Retinal pigment epithelial cell (primary cell): ENCODE measurements around the gene ARHGDIB.

Source experiments
- DNase-seq: peaks from one replicate; pipeline ENCODE4 v3.0.0-alpha.2; 2010; ENCODE audit warnings: low read depth
- H3K4me3 ChIP-seq: 2 replicates; pipeline ENCODE4 v1.5.1; 2011; ENCODE audit warnings: mild to moderate bottlenecking, low read length, control low read depth, moderate library complexity
- TF ChIP-seq, protein P1 (sequence below): conservative IDR thresholded peaks from 2 replicates; pipeline ENCODE4 v1.5.1; 2011; ENCODE audit warnings: low read depth, low read length, control low read depth, inconsistent platforms

Gene ARHGDIB

DNA sequence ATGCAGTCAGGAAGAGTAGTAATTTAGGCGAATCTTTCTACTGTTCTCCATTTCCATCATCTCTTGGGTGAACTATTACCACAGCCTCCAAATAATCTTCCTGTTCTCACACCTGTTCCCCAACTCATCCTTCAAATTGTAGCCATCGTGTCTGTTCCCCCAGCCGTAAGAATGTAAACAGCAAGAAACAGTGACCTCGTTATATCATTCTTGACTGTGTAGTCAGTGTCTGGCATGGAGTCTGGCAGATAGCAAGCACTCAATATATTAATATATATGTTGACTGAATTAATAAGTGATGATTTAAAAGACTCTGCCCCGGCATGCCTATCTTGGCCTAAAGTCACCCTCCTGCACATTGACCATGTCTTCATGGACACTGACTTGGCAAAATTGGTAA is 31.7 kb upstream of the ARHGDIB start:
- H3K4me3 ChIP-seq = no peak overlapping the region
- TF ChIP-seq, protein P1, sequence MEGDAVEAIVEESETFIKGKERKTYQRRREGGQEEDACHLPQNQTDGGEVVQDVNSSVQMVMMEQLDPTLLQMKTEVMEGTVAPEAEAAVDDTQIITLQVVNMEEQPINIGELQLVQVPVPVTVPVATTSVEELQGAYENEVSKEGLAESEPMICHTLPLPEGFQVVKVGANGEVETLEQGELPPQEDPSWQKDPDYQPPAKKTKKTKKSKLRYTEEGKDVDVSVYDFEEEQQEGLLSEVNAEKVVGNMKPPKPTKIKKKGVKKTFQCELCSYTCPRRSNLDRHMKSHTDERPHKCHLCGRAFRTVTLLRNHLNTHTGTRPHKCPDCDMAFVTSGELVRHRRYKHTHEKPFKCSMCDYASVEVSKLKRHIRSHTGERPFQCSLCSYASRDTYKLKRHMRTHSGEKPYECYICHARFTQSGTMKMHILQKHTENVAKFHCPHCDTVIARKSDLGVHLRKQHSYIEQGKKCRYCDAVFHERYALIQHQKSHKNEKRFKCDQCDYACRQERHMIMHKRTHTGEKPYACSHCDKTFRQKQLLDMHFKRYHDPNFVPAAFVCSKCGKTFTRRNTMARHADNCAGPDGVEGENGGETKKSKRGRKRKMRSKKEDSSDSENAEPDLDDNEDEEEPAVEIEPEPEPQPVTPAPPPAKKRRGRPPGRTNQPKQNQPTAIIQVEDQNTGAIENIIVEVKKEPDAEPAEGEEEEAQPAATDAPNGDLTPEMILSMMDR = no peak
- DNase-seq = no peak

DNA sequence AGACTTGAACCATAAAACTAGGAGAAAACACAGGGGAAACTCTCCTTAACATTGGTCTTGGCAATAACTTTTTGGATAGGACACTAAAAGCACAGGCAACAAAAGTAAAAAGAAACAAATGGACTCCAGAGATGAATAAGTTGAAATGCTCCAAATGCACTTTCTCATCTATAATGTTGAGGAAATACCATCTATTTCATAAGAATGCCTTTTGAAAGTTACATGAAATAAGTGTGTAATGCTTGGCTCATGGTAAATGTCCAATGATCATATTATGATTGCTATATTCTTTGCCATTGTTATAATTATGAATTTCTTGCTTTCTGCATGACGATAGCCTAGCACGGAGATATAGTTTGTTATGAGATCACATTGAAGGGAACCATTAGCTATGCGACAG is 31.3 kb upstream of the ARHGDIB start:
- TF ChIP-seq, protein P1 = no peak
- H3K4me3 ChIP-seq = no peak overlapping the region
- no peak for DNase-seq

DNA sequence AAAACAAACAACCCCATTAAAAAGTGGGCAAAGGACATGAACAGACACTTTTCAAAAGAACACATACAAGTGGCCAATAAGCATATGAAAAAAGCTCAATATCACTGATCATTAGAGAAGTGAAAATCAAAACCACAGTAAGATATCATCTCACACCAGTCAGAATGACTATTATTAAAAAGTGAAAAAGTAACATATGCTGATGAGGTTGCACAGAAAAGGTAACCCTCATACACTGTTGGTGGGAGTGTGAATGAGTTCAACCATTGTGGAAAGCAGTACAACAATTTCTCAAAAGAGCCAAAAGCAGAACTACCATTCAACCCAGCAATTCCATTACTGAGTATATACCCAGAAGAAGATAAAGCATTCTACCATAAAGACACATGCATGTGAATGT is 29.7 kb upstream of the ARHGDIB start:
- no peak for DNase-seq
- H3K4me3 ChIP-seq = no peak overlapping the region
- TF ChIP-seq, protein P1 = no peak

DNA sequence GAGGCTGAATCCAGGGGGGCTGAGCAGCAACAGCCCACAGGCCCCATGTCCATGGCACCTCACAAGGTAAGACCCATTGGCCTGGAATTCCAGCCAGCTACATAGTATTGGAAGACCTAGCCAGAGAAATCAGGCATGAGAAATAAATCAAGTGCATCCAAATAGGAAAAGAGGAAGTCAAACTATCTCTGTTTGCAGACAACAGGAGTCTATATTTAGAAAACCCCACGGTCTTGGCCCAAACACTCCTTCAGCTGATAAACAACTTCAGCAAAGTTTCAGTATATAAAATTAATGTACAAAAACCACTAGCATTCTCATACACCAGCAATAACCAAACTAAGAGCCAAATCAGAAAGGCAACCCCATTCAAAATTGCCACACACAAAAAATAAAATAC is 28.4 kb upstream of the ARHGDIB start:
- DNase-seq = no peak
- TF ChIP-seq, protein P1 = no peak
- H3K4me3 ChIP-seq = no peak overlapping the region

DNA sequence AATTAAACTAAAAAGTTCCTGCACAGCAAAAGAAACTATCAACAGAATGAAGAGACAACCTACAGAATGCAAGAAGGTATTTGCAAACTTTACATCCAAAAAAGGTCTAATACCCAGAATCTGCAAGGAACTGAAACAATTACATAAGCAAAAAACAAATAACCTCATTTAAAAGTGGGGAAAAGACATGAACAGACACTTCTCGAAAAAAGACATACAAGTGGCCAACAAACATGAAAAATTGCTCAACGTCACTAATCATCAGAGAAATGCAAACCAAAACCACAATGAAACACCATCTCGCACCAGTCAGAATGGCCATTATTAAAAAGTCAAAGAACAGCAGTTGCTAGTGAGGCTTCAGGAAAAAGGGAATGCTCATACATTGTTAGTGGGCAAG is 26.6 kb upstream of the ARHGDIB start:
- TF ChIP-seq, protein P1 = no peak
- H3K4me3 ChIP-seq = no peak overlapping the region
- no peak for DNase-seq

DNA sequence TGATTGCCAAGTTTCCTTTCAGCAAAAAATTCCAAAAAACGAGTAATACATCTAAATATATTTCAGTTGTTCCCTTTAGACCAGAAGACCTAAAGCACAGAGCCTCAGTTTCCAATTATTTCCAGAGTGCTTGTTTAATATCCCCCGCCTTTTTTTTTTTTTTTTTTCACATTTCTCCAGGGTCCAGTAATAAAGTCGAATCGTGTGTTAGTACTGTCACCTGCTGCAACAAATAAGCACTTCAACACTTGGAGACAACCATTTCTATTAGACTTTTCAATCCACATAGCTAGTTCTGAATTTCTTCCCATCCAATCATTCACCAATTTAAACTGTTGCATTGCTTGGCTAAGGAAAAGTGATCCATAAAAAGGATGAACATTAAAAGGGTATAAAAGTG is 25.0 kb upstream of the ARHGDIB start:
- H3K4me3 ChIP-seq = no peak overlapping the region
- no peak for DNase-seq
- TF ChIP-seq, protein P1 = no peak

DNA sequence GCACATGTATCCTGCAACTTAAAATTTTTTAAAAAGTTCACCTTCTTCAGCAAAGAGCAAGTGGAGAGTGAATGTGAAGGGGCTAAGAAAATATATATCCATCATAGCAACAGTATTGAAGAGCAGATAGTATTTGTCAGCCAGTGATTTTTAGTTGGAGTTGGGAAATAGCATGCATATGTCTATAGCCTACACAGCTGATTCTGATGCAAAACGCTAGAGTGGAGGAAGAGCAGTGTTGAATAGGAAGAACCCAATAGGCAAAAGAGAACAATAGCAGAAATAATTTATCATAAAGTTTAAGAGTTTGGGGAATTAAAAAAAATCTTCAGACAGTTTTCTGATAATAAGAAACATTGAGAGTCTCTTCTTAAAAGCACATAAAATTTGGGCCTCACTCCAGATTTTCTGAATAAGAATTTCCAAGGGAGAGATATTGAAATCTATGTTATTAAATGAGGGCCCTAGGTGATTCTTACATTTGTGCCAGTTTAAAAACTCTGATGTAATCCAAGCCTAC is 23.4 kb upstream of the ARHGDIB start:
- TF ChIP-seq, protein P1 = no peak
- no peak overlapping the region for H3K4me3 ChIP-seq
- DNase-seq = no peak
